HUES64 (cell line): ENCODE data around the gene VAMP2.
A peak's percentile ranks its signal among the peaks of the same experiment; 100 is the strongest.

ENCODE experiments used
- H3K27ac ChIP-seq: 2 replicates; pipeline ENCODE4 v1.7.0; 2013; ENCODE audit warnings: low read depth, low read length, inconsistent platforms
- H3K27me3 ChIP-seq: 2 replicates; pipeline ENCODE4 v1.6.1; 2013; ENCODE audit warnings: mild to moderate bottlenecking, low read length; ENCODE audit not compliant: insufficient read depth
- H3K36me3 ChIP-seq: 2 replicates; pipeline ENCODE4 v1.6.1; 2013; ENCODE audit warnings: mild to moderate bottlenecking, low read length; ENCODE audit not compliant: insufficient read depth
- H3K4me1 ChIP-seq: 2 replicates; pipeline ENCODE4 v1.6.1; 2013; ENCODE audit warnings: mild to moderate bottlenecking, low read length, moderate library complexity; ENCODE audit not compliant: insufficient read depth
- H3K4me3 ChIP-seq: 2 replicates; pipeline ENCODE4 v1.5.1; 2013; ENCODE audit warnings: mild to moderate bottlenecking, low read length, moderate library complexity
- H3K9ac ChIP-seq: 2 replicates; pipeline ENCODE4 v1.6.1; 2013; ENCODE audit warnings: mild to moderate bottlenecking, low read depth, low read length
- H3K9me3 ChIP-seq: 2 replicates; pipeline ENCODE4 v1.6.1; 2013; ENCODE audit warnings: low read depth, low read length; ENCODE audit not compliant: insufficient read depth
- WGBS: fragments of 150-250, 120-280 bp; methylation state at CpG from one replicate; pipeline ENCODE4 v1.1.7; 2013; ENCODE audit warnings: missing lambda C conversion rate; 5-methylcytosine and 5-hydroxymethylcytosine counted together

VAMP2 gene

DNA sequence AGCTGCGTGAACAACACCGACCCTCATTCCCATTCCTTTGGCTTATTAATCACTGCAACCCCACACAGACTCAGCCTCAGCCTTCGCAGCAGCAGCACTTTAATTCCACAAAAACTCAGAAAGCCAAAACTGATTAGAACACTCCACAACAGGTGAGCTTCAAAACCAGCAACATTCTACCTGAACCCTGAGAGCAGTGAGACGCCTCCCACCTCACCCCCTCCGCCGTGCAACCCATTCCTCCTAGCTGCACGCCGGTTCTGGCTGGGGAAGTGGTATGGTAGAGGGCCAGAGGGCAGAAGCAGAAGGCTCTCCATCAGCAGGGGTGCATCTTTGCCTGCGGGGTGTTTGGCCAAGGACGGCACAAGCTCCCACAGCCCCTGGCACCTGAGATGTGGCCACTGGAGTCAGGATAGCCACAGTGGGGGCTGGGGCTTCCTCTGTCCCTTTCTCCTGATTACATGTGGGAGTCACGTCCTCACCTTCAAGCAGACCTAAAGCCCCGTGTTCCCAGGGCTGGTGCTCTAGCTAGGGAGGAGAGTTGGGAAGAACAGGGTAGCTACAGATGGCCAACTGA, 25.6 kb upstream of the VAMP2 start:
- Histone ChIP-seq H3K9me3 (no peaks in the 10 kb centered on the region), H3K27ac (no peak overlapping the region), H3K9ac (no peak overlapping the region)

DNA sequence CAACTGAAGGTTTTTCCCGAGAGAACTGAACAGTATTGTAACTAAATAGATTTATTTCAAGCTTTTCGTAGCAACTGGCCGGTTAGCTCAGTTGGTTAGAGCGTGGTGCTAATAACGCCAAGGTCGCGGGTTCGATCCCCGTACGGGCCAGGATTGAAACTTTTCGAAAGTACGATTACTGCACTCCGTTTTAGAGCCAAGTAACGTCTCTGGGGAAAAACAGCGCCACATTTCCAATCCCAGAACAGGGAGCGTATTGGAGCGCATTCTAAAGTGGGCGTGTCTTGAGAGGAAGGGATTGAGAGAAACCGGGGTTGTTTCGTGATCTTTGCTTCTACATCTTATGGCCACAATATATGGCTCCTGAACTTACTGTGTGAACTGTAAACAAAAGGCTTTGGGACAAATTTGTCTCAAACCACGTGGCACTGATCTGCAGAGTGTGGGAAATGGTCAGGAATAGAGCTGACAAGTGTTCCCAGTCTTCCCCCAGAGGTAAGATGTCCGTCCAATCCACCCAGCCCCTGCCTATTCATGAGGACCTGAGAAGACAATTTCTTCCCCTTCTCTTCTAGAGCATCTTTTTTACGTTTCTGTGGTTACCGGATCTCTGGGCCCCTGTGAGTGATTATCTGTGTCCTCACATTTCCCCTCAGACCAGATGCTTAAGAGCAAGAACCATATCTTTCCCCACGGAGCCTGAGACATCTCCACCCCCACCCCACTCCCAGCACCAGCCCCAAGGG, 24.9 kb upstream of the VAMP2 start:
- 3% methylated on average over 25 of the region's 25 CpGs for WGBS
- H3K27me3 ChIP-seq, result peaks cover 21% of the 10 kb centered on the region
- H3K9ac ChIP-seq, result peak overlapping the region; percentile 59
- peaks cover 12% of the 10 kb centered on the region for H3K4me1 ChIP-seq
- no peaks in the 10 kb centered on the region for H3K9me3 ChIP-seq
- peak overlapping the region; percentile 78 for H3K4me3 ChIP-seq
- H3K36me3 ChIP-seq, result no peaks in the 10 kb centered on the region
- H3K27ac ChIP-seq, result peak overlapping the region; percentile 70; the same call in 1 of the 2 replicates

More for the DNA sequence above, 25.6 kb upstream of the VAMP2 start:
- Histone ChIP-seq H3K36me3 (no peaks in the 10 kb centered on the region), H3K4me1 (peaks cover 12% of the 10 kb centered on the region), H3K27me3 (peaks cover 21% of the 10 kb centered on the region), H3K4me3 (peak overlapping the region; percentile 78)
- WGBS, result 45% methylated on average over 5 of the region's 12 CpGs

DNA sequence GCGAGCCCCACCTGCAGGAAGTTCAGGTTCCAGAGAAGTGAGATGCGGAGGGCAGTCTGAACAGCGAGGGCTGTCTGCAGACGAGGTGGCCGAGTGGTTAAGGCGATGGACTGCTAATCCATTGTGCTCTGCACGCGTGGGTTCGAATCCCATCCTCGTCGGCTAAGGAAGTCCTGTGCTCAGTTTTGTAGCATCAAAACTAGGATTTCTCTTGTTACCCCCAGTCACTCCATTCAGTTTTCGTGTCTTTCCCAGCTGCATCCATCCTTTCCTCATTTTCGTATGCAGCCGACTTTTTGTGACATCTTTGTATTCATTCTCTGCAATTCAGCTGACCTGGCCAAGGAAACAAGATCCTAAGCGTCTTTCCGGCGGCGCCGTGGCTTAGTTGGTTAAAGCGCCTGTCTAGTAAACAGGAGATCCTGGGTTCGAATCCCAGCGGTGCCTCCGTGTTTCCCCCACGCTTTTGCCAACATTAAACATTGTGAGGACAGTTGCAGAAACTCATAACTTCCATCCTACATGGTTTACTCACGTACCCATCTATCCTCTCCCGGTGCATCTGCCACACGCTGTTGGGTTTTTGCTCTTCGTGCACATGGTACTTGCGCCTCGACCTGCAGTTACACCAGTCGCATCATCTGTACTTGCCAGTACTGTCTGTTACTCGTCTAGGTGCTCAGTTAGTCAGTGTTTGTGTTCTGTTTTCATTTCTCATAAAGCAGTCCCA, 24.2 kb upstream of the VAMP2 start:
- WGBS, result under 1% methylated on average over 32 of the region's 32 CpGs

DNA sequence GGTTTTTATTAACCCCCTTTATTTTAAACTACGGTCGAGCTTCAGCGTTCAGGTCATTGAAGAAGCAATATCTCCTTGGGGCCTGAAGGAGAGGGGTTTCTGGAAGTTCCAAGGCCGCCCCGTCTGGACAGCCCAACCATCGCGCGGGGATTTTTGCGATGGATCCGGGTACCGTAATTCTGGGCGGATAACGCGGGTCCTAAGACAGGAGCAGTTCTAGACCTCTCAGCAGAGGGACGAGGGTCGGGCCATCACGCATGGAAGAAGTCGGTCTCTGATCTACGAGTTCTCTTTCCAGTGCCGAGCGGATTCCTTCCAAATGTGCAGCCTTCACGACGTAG, 23.7 kb upstream of the VAMP2 start:
- under 1% methylated on average over 23 of the region's 23 CpGs for WGBS
- Histone ChIP-seq H3K4me1 (peaks cover 12% of the 10 kb centered on the region), H3K36me3 (no peaks in the 10 kb centered on the region), H3K9me3 (no peaks in the 10 kb centered on the region), H3K27ac (no peak overlapping the region), H3K27me3 (peaks cover 21% of the 10 kb centered on the region), H3K4me3 (peak overlapping the region; percentile 73), H3K9ac (peak overlapping the region; percentile 48)

More for the DNA sequence above, 24.2 kb upstream of the VAMP2 start:
- H3K27ac ChIP-seq, result peak overlapping the region; percentile 70; the same call in 1 of the 2 replicates
- no peaks in the 10 kb centered on the region for H3K9me3 ChIP-seq
- peak overlapping the region; percentile 73 for H3K4me3 ChIP-seq
- H3K9ac ChIP-seq, result peak overlapping the region; percentile 59
- H3K4me1 ChIP-seq, result peaks cover 12% of the 10 kb centered on the region
- no peaks in the 10 kb centered on the region for H3K36me3 ChIP-seq
- peaks cover 21% of the 10 kb centered on the region for H3K27me3 ChIP-seq

DNA sequence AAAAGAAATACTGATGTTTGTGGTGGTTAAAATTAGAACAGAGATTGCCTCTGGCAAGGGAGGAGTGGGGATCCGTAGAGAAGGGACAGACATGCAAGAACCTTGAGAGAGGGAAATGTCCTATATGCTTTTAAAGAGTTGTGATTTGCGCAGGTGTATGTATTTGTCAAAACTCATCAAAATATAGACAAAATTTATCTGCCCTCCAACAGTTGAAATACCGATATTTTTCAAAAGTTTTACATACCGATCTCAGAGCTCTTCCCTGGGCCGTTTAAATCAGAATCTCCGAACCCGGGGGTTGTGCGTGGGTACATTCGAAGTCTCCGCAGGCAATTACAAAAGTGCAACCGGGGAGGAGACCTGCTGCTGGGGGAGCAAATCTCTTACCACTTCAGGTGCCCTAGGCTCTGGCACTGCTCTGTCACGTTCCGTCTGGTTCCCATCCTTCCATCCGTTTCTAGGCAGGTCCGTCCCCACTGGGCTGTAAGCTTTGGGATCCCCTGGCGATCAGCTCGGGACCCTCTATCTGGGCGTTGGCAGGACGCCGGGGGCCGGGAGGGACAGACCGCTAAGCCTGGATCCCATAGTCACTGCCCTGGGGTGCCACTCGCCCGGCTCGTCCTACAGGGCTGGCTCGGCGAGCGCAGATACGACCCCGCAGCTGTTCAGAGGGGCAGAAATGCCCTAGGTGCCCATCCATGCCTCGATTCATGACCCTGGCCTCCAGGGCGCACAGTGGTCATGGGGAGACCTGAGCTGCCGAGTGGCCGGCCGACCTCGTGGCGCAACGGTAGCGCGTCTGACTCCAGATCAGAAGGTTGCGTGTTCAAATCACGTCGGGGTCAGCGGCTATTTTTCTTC, 23.1 kb upstream of the VAMP2 start:
- WGBS, result 1% methylated on average over 43 of the region's 44 CpGs
- H3K27ac ChIP-seq, result no peak overlapping the region

DNA sequence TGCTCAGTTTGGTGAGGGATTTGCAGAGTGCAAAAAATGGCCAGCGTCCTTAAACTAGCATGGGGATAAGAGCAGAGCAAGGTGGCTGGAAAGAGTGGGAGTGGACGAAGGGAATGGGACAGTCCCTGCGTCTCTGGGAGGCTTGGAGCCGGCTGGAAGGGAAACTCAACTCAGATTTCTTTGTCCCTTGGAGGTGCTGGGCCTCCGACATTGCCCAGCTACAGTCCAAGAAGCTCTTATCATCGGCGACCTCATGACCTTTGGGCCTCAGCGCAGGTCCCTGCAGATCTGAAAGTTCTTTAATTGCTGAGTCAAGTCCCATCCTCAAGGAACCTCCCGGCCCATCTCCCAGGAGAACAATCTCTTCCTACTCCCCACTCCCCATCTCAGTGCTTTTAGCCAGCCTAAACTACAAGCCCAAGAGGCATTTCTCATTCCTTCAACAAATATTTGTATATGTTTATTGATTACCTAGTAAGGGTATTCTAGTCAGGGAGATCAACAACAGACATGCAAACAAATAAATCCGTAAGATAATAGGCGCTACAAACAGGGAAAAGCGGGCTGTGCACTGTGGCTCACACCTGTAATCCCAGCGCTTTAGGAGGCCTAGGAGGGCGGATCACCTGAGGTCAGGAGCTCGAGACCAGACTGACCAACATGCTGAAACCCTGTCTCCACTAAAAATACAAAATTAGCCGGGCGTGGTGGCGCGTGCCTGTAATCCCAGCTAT, 14.4 kb upstream of the VAMP2 start:
- 77% methylated on average over 19 of the region's 19 CpGs for WGBS
- H3K27ac ChIP-seq, result peak overlapping the region; percentile 57
- no peaks in the 10 kb centered on the region for H3K36me3 ChIP-seq

More for the DNA sequence above, 23.1 kb upstream of the VAMP2 start:
- Histone ChIP-seq H3K4me3 (peak overlapping the region; percentile 73), H3K27me3 (peaks cover 21% of the 10 kb centered on the region), H3K9ac (peak overlapping the region; percentile 48), H3K36me3 (no peaks in the 10 kb centered on the region), H3K9me3 (no peaks in the 10 kb centered on the region), H3K4me1 (peaks cover 12% of the 10 kb centered on the region)

DNA sequence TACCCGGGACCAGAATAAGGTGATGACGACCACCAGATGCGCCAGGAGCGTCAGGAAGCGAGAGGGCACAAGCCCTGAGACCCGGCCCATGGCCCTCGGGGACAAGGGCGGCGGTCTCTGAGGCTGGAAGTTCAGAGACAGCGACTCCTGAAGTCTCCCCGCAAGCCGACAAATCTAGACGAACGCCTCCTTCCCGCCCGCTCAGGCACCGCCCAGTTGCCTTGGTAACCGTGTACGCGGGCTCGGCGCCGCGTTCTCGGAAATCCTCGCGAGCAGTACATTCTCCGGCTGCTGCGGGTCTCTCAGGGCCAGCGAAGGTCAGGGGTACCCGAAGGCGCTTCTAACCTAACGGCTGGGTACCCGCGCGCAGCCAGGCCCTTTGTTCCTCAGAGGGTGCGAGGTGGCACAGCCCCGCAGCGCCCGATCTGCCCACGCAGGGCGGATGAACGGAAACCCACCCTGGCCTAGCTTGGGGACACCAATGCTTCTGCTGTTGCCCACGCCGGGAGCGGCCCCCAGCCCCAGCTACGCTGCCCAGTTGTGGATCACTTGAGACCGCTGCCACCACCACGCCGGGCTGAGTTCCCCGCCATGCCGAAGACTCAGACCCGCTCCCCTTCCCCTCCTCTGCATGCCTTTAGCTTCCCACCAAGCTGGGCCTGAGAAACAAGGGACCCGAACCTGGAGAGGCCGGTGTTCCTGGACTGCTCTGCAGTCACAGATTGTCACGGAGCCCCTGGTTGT, 13.6 kb upstream of the VAMP2 start, which contains the start of gene TMEM107:
Gene TMEM107, minus strand, starts transcription at position 184 of the 744 bp plus-strand sequence. Its CDS starts 94 bp downstream, at position 90.
- peak within 1 kb of the TSS; percentile 76 for H3K4me3 ChIP-seq
- WGBS, result 4% methylated on average over 56 of the region's 56 CpGs
- peaks cover 16% of the 10 kb centered on the region for H3K4me1 ChIP-seq
- H3K27me3 ChIP-seq, result no peaks in the 10 kb centered on the region
- no peaks in the 10 kb centered on the region for H3K36me3 ChIP-seq
- no peaks in the 10 kb centered on the region for H3K9me3 ChIP-seq
- peak within 1 kb of the TSS; percentile 85 for H3K9ac ChIP-seq
- peak within 1 kb of the TSS; percentile 57 for H3K27ac ChIP-seq

More for the DNA sequence above, 14.4 kb upstream of the VAMP2 start:
- peak overlapping the region; percentile 76 for H3K4me3 ChIP-seq
- peaks cover 16% of the 10 kb centered on the region for H3K4me1 ChIP-seq
- H3K9ac ChIP-seq, result peak overlapping the region; percentile 85
- H3K9me3 ChIP-seq, result no peaks in the 10 kb centered on the region
- no peaks in the 10 kb centered on the region for H3K27me3 ChIP-seq

DNA sequence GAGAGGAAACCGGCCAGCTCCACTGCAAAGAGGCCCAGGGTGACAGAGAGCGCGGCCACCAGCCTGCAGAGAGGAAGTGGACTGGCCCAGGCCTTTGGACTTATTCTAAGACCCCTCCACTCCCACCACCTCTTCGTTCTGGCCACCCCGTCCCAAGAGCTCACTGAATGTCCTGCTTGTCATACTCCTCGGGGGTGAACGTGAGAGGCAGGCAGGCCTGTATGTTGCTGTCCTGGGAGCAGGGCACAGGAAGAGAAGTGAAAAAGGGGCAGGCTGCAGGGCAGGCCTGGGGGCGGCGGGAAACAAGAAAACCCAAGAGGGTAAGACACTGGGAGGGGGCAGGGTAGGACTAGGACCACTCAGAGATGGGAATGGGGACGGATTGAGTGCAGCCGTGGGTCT, 13.0 kb upstream of the VAMP2 start:
- Histone ChIP-seq H3K4me1 (peaks cover 16% of the 10 kb centered on the region), H3K27ac (0 out of 2 replicates have a peak overlapping the region, but pooled peaks have one; percentile 7), H3K4me3 (peak overlapping the region; percentile 76), H3K9ac (peak overlapping the region; percentile 85), H3K27me3 (no peaks in the 10 kb centered on the region), H3K36me3 (no peaks in the 10 kb centered on the region), H3K9me3 (no peaks in the 10 kb centered on the region)
- 28% methylated on average over 11 of the region's 11 CpGs for WGBS

- Histone ChIP-seq H3K27me3 (no peaks in the 10 kb centered on the region), H3K36me3 (no peaks in the 10 kb centered on the region), H3K4me1 (peaks cover 16% of the 10 kb centered on the region), H3K9me3 (no peaks in the 10 kb centered on the region), H3K9ac (peak overlapping the region; percentile 90), H3K27ac (peak overlapping the region; percentile 88), H3K4me3 (peak overlapping the region; percentile 68)
- WGBS, result 2% methylated on average over 14 of the region's 14 CpGs
Observed at GRCh38 chr17:8173871-8174322, 11.1 kb upstream of the VAMP2 start.
